ENCODE measurements around the gene GPN1.

DNA sequence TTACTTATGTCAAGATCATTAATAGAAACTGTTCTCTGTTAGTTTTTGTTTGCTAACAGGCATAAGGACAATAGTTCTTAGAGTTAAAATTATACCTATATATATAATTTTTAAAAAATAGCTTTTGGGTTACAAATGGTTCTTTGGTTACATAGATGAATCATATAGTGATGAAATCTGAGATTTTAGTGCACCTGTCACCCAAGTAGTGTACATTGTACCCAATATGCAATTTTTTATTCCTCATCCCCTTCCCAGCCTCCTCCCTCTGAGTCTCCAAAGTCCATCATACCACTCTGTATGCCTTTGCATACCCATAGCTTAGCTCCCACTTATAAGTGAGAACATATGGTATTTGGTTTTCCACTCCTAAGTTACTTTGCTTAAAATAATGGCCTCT lies 61.2 kb downstream of the GPN1 start:
- TF ChIP-seq, protein P1, sequence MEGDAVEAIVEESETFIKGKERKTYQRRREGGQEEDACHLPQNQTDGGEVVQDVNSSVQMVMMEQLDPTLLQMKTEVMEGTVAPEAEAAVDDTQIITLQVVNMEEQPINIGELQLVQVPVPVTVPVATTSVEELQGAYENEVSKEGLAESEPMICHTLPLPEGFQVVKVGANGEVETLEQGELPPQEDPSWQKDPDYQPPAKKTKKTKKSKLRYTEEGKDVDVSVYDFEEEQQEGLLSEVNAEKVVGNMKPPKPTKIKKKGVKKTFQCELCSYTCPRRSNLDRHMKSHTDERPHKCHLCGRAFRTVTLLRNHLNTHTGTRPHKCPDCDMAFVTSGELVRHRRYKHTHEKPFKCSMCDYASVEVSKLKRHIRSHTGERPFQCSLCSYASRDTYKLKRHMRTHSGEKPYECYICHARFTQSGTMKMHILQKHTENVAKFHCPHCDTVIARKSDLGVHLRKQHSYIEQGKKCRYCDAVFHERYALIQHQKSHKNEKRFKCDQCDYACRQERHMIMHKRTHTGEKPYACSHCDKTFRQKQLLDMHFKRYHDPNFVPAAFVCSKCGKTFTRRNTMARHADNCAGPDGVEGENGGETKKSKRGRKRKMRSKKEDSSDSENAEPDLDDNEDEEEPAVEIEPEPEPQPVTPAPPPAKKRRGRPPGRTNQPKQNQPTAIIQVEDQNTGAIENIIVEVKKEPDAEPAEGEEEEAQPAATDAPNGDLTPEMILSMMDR (IDR thresholded peaks at IDR 0.05), result no peak
- TF ChIP-seq POLR2A (IDR thresholded peaks at IDR 0.05) (no peak), EP300 (IDR thresholded peaks at IDR 0.05) (no peak)

All from sigmoid colon (tissue), 4 donors.